ENCODE results near the gene SLC12A5.

Gene SLC12A5

DNA sequence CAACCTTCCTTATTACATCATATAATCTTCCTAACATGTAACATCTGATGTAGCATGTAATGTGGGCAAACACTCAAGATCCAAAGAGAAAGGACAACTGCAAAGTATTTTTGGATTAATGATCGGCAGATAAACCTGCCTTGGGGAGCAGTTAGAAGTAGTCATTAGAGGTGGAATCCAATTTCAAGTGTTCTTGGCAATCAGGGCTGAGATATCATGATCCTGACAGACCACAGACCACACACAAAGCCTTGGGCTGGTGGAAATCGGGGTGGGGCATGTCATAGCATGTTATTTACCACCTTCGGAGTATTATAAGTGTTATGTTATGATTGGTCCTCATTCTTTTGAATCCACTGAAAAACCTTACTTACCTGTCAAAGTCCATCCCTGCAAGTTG lies 44.4 kb downstream of the SLC12A5 start:
- POLR2A ChIA-PET: no interaction called here
- TF ChIP-seq, protein P1, sequence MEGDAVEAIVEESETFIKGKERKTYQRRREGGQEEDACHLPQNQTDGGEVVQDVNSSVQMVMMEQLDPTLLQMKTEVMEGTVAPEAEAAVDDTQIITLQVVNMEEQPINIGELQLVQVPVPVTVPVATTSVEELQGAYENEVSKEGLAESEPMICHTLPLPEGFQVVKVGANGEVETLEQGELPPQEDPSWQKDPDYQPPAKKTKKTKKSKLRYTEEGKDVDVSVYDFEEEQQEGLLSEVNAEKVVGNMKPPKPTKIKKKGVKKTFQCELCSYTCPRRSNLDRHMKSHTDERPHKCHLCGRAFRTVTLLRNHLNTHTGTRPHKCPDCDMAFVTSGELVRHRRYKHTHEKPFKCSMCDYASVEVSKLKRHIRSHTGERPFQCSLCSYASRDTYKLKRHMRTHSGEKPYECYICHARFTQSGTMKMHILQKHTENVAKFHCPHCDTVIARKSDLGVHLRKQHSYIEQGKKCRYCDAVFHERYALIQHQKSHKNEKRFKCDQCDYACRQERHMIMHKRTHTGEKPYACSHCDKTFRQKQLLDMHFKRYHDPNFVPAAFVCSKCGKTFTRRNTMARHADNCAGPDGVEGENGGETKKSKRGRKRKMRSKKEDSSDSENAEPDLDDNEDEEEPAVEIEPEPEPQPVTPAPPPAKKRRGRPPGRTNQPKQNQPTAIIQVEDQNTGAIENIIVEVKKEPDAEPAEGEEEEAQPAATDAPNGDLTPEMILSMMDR (IDR thresholded peaks at IDR 0.05; ENCODE audit: control extremely low read depth, extremely low read depth, low read depth, missing control alignments): no peak
- no peak for DNase-seq (ENCODE audit: extremely low spot score)
- CTCF ChIA-PET: interaction anchor here (0.8 to 2.7 kb wide), 4 partner anchors 11 to 86 kb away, joined by 3 to 6 read pairs (median 3); no protein-coding TSS in a partner anchor

DNA sequence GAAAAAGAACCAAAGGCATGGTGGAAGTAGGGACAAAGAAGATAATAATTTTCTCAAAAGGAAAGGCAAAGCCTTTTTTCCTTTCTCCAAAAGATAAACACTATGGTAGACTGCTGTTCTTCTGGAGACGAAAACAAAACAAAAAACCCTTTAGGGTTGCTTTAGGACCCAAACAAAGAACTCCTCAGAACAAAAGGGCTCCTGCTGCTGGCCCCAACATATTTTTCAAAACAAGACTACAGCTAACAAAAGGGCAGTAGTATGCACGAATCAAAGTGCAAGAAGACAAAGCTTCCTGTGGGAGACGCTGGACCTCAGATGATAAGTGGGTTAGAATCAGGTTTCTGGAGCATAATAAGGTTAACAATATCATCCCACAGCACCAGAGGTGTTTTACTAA lies 45.0 kb downstream of the SLC12A5 start:
- TF ChIP-seq, protein P1 (IDR thresholded peaks at IDR 0.05; ENCODE audit: control extremely low read depth, extremely low read depth, low read depth, missing control alignments): no peak
- ChIA-PET POLR2A (no interaction called here), CTCF (interaction anchor here (0.8 to 2.7 kb wide), 3 partner anchors 12 to 87 kb away, joined by 3 to 6 read pairs (median 4); no protein-coding TSS in a partner anchor)
- no peak for DNase-seq (ENCODE audit: extremely low spot score)

DNA sequence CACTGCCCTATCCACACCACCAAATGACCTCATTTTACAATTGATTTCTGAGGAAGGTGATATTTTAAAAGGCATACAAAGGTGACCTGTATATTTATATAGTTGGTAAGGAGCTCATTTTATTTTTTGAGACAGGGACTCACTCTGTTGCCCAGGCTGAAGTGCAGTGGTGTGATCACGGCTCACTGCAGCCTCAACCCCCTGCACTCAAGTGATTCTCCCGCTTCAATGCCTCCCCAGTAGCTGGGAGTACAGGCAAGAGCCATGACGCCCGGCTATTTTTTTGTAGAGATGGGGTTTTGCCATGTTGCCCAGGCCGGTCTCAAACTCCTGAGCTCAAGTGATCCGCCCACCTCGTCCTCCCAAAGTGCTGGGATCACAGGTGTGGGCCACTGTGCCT lies 47.8 kb downstream of the SLC12A5 start:
- ChIA-PET CTCF (interaction anchor here (1.1 to 3.0 kb wide), 3 partner anchors 10 to 98 kb away, joined by 3 to 13 read pairs (median 4); no protein-coding TSS in a partner anchor), POLR2A (no interaction called here)
- no peak for DNase-seq (ENCODE audit: extremely low spot score)
- TF ChIP-seq, protein P1 (IDR thresholded peaks at IDR 0.05; ENCODE audit: control extremely low read depth, extremely low read depth, low read depth, missing control alignments): no peak

DNA sequence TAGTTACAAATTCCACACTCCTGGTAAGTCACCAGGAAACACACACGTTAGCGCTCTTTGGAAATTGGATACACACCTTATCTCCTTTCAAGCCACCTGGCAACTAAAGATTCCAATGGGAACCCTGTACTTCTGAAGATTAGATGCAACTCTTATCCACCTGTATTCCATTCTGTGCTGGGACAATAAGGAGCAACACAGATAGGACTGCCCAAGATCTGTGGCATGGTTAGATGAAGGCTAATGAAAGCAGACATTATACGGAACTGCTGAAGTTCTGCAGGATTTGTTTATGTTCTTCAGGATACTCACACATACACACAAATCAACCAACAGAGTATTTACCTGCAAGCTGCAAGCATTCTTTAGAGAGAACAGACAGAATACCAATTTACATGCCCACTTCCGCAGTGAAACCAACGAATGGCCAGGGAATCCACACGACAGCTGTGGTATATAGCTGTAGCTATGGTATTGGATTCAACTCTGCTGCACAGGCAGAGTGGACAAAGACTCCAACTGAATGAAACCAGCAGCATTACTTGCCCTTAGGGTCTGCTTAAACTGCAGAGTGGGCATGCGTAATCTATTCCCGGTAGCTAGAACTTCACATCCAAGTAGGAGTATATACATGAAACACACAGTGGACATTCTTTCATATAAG lies 48.8 kb downstream of the SLC12A5 start:
- DNase-seq (ENCODE audit: extremely low spot score): no peak
- TF ChIP-seq, protein P1 (IDR thresholded peaks at IDR 0.05; ENCODE audit: control extremely low read depth, extremely low read depth, low read depth, missing control alignments): no peak
- ChIA-PET POLR2A (no interaction called here), CTCF (interaction anchor here (1.5 to 3.0 kb wide), 3 partner anchors 11 to 55 kb away, joined by 4 to 15 read pairs (median 13); no protein-coding TSS in a partner anchor)

DNA sequence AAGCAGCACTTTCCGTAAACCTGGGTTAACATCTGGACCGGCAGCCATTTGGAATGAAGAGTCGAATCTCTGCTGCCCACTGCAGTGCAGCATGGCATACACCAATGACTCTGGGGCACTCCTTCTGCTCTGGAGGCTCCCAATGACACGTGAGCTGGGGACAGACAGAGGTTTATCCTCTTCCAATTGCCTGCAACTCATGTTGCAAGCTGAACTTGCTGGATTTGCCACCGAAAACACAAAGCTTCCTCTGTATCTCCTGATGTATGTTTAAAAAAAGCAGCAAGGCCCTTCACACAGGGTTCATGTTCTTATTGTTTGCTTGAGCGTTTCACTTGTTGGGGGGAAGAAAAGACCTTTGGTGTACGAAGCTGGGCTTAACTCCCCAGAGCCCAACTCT lies 49.9 kb downstream of the SLC12A5 start:
- ChIA-PET POLR2A (no interaction called here), CTCF (interaction anchor here (2.4 to 3.0 kb wide), 3 partner anchors 12 to 65 kb away, joined by 7 to 15 read pairs (median 13); no protein-coding TSS in a partner anchor)
- no peak for DNase-seq (ENCODE audit: extremely low spot score)
- TF ChIP-seq, protein P1 (IDR thresholded peaks at IDR 0.05; ENCODE audit: control extremely low read depth, extremely low read depth, low read depth, missing control alignments): no peak

DNA sequence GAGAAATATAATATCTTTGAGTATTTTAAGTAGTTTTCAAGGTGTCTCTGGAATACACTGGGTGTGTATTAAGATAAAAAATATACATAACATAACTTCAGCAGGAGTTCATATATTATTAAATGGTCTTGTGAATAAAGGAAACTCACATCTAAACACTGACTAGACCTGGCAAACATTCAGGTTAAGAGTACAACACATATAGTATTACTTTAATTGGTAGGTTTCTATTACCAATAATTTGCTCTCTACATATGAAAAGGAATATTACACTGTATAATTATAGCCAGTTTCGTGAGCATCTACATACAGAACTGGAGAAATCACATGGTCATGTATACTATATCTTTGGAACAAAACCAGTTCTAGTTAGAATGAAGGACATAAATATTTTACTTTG lies 52.1 kb downstream of the SLC12A5 start:
- TF ChIP-seq, protein P1 (IDR thresholded peaks at IDR 0.05; ENCODE audit: control extremely low read depth, extremely low read depth, low read depth, missing control alignments): no peak
- ChIA-PET POLR2A (no interaction called here), CTCF (interaction anchor here (1.1 kb wide), 1 partner anchor 58 kb away, joined by 5 read pairs; no protein-coding TSS in a partner anchor)
- no peak for DNase-seq (ENCODE audit: extremely low spot score)
